ENCODE measurements around the gene DCAF4. TPM values are rescaled to one million over a fixed set of nuclear protein-coding genes. Genes with fewer than 3 reads are reported as not detected.
A peak's percentile ranks its signal among the peaks of the same experiment; 100 is the strongest.

The DCAF4 gene
- total and polyA plus RNA-seq, 8 donors: 0.58 to 139 (median 7.7) TPM

DNA sequence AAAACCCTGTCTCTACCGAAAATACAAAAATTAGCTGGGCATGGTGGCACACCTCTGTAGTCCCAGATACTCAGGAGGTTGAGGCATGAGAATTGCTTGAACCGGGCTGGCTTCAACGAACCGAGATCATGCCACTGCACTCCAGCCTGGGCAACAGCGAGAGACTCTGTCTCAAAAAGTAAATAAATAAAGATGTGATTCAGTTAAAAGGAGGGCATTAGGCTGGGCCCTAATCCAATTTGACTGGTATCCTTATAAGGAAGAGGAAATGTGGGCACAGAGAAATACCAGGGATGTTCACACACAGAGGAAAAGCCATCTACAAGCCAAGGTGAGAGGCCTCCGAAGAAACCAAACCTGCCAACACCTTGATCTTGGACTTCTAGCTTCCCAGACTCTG is 10.1 kb upstream of the DCAF4 start:
- TF ChIP-seq EP300 (IDR thresholded peaks at IDR 0.05) (no peak), POLR2A (IDR thresholded peaks at IDR 0.05) (no peak), CTCF (IDR thresholded peaks at IDR 0.05) (no peak), POLR2AphosphoS5 (IDR thresholded peaks at IDR 0.05) (no peak)
- Histone ChIP-seq H3K27ac (no peak overlapping the region), H3K4me1 (peaks cover 0 to 22% (median 0%) of the 10 kb centered on the region in 4 donors), H3K27me3 (peaks cover 0 to 17% (median 0%) of the 10 kb centered on the region in 3 donors), H3K9me3 (no peaks in the 10 kb centered on the region), H3K36me3 (no peaks in the 10 kb centered on the region), H3K4me3 (no peak overlapping the region)
- no peak for DNase-seq
- WGBS, 5 donors: 50 to 61% (median 54%) methylated on average over 6 of the region's 6 CpGs
- intact Hi-C loops (cut with DNase I; ENCODE audit: low total_unique reads): no loop called here

DNA sequence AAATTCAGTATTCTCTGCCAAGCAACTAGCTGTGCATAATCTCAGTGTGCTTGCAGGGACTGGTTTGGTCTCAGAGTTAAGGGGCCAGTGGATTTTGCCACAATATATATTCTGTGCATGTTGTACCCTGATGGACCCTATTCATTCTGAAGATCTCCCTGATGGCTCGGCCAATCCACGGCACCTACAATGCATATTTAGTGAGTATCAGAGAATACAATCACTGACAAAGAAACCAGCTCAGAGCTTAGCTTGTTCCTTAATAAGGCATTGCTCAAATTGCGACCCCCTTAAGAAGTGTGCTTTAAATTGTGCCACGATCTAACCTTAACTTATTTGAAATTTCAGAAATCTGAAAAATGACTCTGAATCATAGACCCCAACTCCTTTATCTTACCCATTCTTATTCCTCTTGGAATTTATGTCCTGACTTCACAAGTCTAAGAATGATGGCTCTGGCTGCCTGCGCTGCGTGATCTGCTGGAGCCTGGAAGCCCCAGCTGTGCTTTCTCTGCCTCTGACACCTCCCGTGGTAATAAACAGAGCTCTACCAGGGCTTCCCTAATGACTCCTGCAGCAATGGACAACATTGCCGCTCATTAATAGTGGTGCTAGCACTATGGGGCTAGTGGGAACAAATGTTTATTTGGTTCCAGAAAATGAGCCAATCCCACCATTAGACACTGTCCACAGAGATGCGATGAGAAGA is 9.0 kb upstream of the DCAF4 start:
- TF ChIP-seq POLR2A (IDR thresholded peaks at IDR 0.05) (no peak), CTCF (IDR thresholded peaks at IDR 0.05) (no peak), POLR2AphosphoS5 (IDR thresholded peaks at IDR 0.05) (peak in 1 of 3 donors; percentile 11), EP300 (IDR thresholded peaks at IDR 0.05) (no peak)
- Histone ChIP-seq H3K36me3 (no peaks in the 10 kb centered on the region), H3K4me3 (no peak overlapping the region), H3K27ac (no peak overlapping the region), H3K9me3 (no peaks in the 10 kb centered on the region), H3K27me3 (peaks cover 0 to 17% (median 0%) of the 10 kb centered on the region in 3 donors), H3K4me1 (peaks cover 0 to 22% (median 0%) of the 10 kb centered on the region in 4 donors)
- DNase-seq: peak in 1 of 2 donors; percentile 71
- WGBS, 5 donors: 50 to 69% (median 66%) methylated on average over 9 of the region's 9 CpGs
- intact Hi-C loops (cut with DNase I; ENCODE audit: low total_unique reads): no loop called here

DNA sequence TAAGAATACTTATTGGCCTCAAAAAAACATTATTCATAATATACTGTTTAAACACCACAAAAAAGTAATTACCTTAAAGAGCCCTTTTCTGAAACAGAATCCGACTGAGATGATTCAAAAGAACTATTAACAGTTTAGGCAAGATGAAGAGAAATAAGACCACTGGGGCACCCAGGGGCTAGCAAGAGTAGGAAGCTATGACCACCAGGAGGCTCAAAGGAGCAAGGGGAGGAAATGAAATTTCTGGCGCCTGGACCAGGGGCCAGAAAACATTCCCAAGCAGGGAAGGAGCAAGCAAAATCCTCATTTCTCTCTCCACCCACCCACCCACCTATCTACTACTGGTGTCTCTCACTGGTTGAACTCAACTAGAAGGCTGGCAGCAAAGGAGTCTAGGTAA is 6.3 kb upstream of the DCAF4 start:
- no peaks in the 10 kb centered on the region for H3K36me3 ChIP-seq
- WGBS, 5 donors: 62 to 83% (median 70%) methylated on average over 2 of the region's 2 CpGs
- no peak for TF ChIP-seq EP300 (IDR thresholded peaks at IDR 0.05)
- no peak for TF ChIP-seq POLR2A (IDR thresholded peaks at IDR 0.05)
- no peak for TF ChIP-seq CTCF (IDR thresholded peaks at IDR 0.05)
- no peak for DNase-seq
- H3K27me3 ChIP-seq: peaks cover 0 to 17% (median 0%) of the 10 kb centered on the region in 3 donors
- intact Hi-C loops (cut with DNase I; ENCODE audit: low total_unique reads): no loop called here
- peaks cover 0 to 22% (median 2%) of the 10 kb centered on the region in 4 donors for H3K4me1 ChIP-seq
- H3K4me3 ChIP-seq: no peak overlapping the region
- H3K27ac ChIP-seq: no peak overlapping the region
- no peaks in the 10 kb centered on the region for H3K9me3 ChIP-seq

DNA sequence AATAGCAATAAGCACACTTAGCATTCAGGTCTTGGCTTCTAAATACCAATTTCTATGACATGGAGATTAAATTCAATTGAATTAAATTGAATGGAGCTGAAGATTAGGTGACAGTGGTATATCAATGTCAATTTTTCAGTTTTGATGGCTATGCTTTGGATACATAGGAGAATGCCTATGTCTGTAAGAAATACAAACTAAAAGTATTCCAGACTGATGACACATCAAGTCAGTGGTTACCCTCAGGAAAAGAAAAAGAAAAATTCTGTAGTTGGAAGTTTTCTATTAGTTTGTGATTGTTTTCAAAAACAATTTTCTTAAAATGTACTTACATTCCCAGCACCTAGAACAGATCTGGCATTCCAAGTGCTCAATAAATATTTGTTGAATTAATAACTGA is 4.9 kb upstream of the DCAF4 start:
- Histone ChIP-seq H3K4me1 (peaks cover 0 to 25% (median 5%) of the 10 kb centered on the region in 4 donors), H3K36me3 (no peaks in the 10 kb centered on the region), H3K4me3 (no peak overlapping the region), H3K27me3 (peaks cover 0 to 17% (median 0%) of the 10 kb centered on the region in 3 donors), H3K9me3 (no peaks in the 10 kb centered on the region), H3K27ac (no peak overlapping the region)
- TF ChIP-seq EP300 (IDR thresholded peaks at IDR 0.05): no peak
- TF ChIP-seq POLR2AphosphoS5 (IDR thresholded peaks at IDR 0.05): no peak
- TF ChIP-seq POLR2A (IDR thresholded peaks at IDR 0.05): no peak
- no peak for TF ChIP-seq CTCF (IDR thresholded peaks at IDR 0.05)
- intact Hi-C loops (cut with DNase I; ENCODE audit: low total_unique reads): no loop called here
- no peak for DNase-seq
